ENCODE data around the gene GOSR1.
A peak's percentile ranks its signal among the peaks of the same experiment; 100 is the strongest.

GOSR1 gene

GRCh38 chr17:30554839-30555751 is 77.9 kb downstream of the GOSR1 start:
- DNase-seq (ENCODE audit: low spot score), result no peak

DNA sequence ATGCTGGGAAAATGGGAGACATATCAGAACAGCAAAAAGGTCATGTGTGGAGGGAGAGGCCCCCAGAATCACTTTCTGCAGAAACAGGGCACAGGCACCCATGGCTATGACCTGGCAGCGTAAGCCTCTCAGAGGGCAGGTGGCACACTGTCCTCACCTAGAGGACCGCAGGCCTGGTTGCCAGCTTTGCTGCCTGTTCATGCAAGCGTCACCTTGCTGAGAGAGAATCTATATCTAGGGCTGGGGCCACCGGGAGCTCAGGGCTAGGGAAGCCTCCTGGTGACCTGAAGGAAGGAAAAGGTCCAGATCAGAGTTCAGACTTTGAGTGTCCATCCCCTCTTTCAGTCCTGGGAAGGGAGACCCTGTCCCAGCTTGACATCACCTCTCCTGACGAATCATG is 78.7 kb downstream of the GOSR1 start:
- in situ Hi-C loops (cut with MboI; ENCODE audit: low pct_unique_long_range_greater_than_20kb, low sequenced_read_pairs, unreplicated experiment), result no loop called here
- no peak for DNase-seq (ENCODE audit: low spot score)
- no peak for TF ChIP-seq CTCF (IDR thresholded peaks at IDR 0.05; ENCODE audit: extremely low read depth, insufficient read depth, missing control alignments)

More at GRCh38 chr17:30554839-30555751, 77.9 kb downstream of the GOSR1 start:
- TF ChIP-seq CTCF (IDR thresholded peaks at IDR 0.05; ENCODE audit: extremely low read depth, insufficient read depth, missing control alignments), result peak; percentile 26
- in situ Hi-C loops (cut with MboI; ENCODE audit: low pct_unique_long_range_greater_than_20kb, low sequenced_read_pairs, unreplicated experiment), result no loop called here

GRCh38 chr17:30556374-30557332 is 79.4 kb downstream of the GOSR1 start:
- in situ Hi-C loops (cut with MboI; ENCODE audit: low pct_unique_long_range_greater_than_20kb, low sequenced_read_pairs, unreplicated experiment), result no loop called here
- DNase-seq (ENCODE audit: low spot score), result no peak
- TF ChIP-seq CTCF (IDR thresholded peaks at IDR 0.05; ENCODE audit: extremely low read depth, insufficient read depth, missing control alignments), result no peak

DNA sequence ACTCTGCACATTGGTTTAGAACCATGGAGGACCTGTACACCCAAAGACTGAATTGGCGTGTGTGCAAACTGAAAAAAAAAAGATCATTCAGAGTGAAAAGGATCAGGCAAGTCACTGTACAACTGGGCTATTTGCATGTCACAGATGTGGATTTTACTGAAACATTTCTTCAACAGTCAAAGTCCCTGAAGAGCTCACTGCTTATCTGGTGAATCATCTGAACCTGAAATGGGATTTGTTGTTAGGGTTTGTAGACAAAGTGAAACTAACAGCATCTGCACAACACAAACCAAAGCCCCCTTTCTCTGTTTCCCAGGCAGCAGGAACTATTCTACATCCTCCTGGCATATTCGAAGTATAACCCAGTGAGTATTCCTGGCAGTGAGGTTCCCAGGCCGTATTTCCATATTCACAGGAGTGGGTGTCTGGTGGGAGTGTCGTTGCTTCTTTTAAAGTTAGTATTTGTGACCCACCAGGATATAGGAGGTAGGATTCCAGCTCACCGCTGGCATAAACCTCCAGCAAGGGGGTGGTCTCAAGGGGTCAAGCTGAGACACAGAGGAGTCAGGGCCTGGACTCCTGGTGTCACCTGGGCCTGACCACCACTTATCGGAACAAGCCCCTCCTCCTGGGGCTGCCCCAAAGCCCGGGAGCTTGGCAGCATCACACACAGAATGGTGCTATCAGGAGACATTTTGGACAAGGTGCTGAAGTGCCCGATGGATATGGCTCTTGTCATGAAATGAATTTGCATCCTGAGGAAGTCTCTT is 80.9 kb downstream of the GOSR1 start:
- in situ Hi-C loops (cut with MboI; ENCODE audit: low pct_unique_long_range_greater_than_20kb, low sequenced_read_pairs, unreplicated experiment), result no loop called here
- DNase-seq (ENCODE audit: low spot score), result no peak
- TF ChIP-seq CTCF (IDR thresholded peaks at IDR 0.05; ENCODE audit: extremely low read depth, insufficient read depth, missing control alignments), result no peak

GRCh38 chr17:30558686-30559545 is 81.7 kb downstream of the GOSR1 start:
- TF ChIP-seq CTCF (IDR thresholded peaks at IDR 0.05; ENCODE audit: extremely low read depth, insufficient read depth, missing control alignments), result no peak
- in situ Hi-C loops (cut with MboI; ENCODE audit: low pct_unique_long_range_greater_than_20kb, low sequenced_read_pairs, unreplicated experiment), result no loop called here

More at GRCh38 chr17:30558686-30559545, 81.7 kb downstream of the GOSR1 start:
- DNase-seq (ENCODE audit: low spot score), result no peak

Measured in GM13977 (cell line).